Measurements from ENCODE around the gene FOXL2. TPM values are rescaled to one million over a fixed set of nuclear protein-coding genes. Genes with fewer than 3 reads are reported as not detected.

The FOXL2 gene
- total RNA-seq (ENCODE audit: insufficient read depth, low replicate concordance): 5.3 TPM

DNA sequence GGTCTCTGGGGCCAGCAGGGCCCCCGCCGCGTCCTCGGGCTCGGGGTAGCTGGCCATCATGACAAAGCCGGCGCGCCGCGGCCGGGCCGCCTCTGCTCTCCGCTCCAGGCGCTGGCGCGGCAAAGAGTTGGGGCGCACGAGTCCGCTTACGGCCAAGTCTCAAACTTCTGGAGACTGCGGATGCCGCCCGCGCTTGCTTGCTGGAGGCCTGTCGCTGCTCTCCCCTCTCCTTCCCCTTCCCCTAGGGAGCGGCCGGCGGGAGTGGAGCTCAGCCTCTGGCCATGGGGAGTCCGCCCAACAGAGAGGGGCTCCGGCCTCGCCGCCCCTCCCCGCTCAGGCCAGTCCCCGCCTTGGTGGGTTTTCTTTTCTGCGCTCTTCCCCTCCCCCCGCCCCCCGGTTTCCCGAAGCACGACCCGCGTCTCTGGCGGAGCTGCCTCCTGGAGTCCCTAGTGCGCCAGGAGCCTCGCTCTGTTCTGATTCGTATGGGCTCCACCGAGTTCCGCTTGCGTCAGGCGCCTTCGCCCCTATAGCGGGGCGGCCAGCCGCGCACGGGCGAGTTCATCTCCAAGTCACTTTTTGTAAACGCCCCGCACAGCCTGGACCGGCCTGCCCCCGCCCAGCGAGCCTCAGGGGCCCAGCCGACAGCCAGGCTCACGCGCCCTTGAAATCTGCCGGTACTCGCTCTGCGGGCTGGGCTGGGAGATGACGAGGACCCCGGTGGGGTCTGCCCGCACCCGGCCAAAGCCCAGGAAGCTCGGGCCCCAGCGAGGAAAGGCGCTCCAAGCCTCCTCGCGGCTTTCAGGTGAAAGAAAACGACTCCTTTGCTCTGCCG lies at the start of gene FOXL2, which contains the start of gene FOXL2NB:
FOXL2 (minus strand) TSS at position 475 of the 832 bp plus-strand sequence; CDS start at position 60, 415 bp downstream.
FOXL2NB (plus strand) TSS at position 555 of the 832 bp plus-strand sequence; CDS start at position 703, 148 bp downstream.
- DNase-seq (ENCODE audit: low spot score): no peak

DNA sequence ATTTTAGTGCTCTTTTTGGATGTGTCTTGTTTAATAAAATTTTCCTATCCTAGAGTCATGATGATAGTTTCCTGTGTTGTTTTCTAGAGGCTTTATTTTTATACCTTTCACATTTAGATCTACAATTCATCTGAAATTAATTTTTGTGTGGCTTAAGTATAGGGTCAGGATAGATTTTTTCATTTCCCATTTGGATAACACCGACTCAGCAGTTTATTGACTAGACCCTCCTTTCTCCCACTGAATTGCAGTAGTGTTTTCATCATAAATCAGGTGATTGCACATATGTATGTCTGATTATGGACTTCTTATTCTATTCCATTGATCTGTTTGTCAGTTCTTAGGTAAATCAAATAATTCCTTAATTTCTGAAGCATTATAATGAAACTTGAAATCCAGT lies 48.8 kb upstream of the FOXL2 start:
- DNase-seq (ENCODE audit: low spot score): no peak

DNA sequence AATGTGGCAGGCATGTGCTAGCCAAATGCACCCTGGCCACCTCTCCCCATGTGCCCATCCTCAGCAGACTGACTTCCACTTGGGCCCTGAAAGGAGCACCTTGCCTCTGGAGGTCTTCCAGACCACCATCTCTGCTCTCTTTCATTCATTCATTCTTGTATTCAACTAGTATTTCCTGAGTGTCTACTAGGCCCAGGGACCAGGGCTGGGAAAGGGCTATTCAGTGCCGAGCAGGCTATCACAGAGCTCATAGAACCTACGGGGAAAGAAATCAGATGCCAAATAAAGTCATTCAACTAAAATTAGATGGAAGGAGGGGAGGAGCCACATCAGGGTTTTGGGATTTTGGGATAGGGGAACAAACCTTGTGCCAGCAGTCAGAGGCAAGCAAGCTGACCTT lies 40.2 kb upstream of the FOXL2 start:
- no peak for DNase-seq (ENCODE audit: low spot score)

DNA sequence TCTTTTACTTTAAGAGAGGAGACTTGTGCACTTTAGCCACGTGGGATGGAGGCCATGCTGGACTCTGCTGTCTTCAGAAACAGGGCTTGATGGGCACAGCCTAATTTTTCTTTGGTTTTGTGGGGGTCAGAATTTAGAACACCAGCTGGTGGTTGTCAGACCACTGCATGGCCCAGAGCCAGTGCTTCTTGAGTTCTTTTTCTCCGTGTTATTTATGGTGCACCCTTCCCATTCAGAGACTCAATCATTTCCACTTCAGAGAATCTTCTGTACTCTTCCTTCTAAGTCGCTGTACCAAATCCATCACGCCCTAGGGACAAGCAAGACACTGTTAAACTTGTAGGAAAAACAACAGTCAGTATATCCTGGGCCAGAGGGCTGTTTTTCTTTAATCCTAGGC lies 39.0 kb upstream of the FOXL2 start:
- no peak for DNase-seq (ENCODE audit: low spot score)

DNA sequence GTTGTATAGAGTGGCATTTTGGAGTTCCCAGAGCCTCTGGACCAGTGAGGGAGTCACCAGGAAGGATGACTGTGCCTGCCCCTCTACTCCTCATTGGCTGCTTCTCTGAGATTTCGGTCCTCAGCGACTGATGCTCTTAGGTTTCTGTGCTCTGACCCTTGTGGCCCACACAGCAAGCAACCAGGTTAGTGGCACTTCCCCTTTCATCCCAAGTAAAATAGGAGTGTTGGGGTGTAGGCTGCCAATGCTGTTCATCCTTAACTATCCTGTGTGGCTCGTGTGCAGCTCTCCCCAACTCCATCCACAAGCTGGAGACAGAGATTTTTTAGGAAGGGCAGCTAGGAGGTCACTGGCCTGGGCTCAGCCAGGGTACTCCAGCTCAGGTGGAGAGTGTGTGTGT lies 37.9 kb upstream of the FOXL2 start:
- DNase-seq (ENCODE audit: low spot score): no peak

DNA sequence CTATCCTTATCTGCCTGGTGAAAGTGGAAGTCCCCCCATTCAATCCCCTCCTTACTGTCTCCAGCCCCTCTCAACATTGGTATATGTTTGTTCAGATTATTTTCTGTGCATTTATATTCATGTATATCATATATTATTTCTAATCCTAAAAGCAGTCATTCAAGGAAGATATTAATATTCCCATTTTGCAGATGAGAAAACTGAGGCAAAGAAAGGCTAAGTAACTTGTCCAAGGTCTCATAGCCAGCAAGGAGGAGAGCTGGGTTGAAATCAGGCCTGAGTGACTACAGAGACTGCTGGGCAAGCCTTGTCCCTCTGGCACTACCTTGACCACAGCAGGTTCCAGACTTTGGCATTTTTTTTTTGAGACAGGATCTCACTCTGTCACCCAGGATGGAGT lies 29.1 kb upstream of the FOXL2 start:
- no peak for DNase-seq (ENCODE audit: low spot score)

DNA sequence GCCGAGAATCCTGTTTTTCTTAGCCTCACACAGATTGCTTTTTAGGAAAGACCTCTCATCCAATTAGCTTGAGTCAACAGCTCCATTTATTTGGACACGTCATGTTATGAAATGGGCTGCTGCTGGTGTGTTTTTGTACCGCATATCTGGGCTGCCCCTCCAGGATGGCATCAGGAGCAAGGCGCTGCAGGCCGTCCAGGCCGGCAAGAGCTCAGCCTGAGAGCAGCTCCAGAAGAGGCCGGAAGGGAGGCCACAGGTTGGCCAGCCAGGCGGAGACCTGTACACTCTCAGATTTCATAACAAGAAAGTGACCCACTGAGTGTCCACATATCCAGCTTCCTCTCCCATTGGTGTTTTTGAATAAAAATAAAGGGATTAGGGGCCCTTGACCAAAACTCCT lies 28.4 kb upstream of the FOXL2 start:
- DNase-seq (ENCODE audit: low spot score): no peak

GRCh38 chr3:138974462-138974861 lies 27.5 kb upstream of the FOXL2 start:
- DNase-seq (ENCODE audit: low spot score): no peak

DNA sequence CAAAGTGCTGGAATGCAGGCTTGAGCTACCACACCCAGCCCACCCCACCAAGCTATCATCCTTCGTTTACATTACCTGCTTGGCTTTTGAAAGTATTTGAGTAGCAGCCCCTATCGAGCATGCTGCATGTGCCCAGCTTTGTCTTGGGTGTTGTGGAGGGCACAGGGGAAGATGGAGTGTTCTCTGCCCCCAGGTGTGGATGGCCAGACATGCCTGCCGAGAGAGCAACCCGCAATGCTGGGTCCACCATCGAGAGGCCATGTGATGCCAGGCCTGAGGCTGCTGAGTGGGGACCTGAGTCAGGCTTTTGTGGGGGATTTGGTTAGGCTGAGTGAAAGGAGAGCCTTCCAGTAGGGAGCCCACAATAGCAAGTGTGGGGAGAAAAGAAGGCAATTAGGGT lies 26.0 kb upstream of the FOXL2 start:
- no peak for DNase-seq (ENCODE audit: low spot score)

GRCh38 chr3:138971766-138972320 lies 24.9 kb upstream of the FOXL2 start:
- DNase-seq (ENCODE audit: low spot score): no peak

GRCh38 chr3:138964923-138965322 lies 18.0 kb upstream of the FOXL2 start:
- DNase-seq (ENCODE audit: low spot score): no peak

- DNase-seq (ENCODE audit: low spot score): no peak
These were observed 17.3 kb upstream of the FOXL2 start for GRCh38 chr3:138964264-138964663.

DNA sequence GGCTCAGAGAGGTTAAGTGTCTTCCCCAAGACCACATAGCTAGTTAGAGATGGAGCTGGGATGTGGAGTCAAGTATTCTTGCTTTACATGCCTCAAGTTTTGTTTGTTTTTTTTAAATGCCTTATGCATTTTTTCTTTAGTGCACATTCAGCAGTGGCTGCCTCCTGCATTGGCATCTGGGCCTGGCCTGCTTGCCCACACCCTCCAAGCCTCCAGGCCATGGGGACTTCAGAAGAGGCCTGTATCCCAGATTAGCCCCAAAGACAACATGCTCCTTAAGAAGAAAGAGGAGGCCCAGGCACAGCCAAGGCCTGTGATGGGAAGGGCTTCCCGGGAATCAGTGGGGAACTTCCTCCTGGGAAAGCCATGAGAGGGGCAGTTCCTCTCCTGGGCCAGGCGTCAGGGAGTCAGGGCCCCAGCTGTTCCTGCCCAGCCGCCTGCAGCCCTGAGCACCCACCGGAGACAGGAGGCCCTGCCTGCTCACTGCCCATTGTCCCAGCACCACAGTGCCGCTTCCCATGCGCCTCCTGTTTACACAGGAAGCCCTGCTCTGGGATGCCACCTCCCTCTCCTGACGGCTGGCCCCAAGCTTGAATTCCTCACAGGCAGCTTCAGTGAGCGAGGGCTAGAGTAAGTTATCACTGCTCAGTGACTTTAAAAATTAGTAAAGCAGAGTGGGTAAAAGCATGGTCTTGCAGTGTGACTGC lies 16.1 kb upstream of the FOXL2 start:
- no peak for DNase-seq (ENCODE audit: low spot score)

GRCh38 chr3:138960417-138960852 lies 13.5 kb upstream of the FOXL2 start:
- DNase-seq (ENCODE audit: low spot score): no peak

DNA sequence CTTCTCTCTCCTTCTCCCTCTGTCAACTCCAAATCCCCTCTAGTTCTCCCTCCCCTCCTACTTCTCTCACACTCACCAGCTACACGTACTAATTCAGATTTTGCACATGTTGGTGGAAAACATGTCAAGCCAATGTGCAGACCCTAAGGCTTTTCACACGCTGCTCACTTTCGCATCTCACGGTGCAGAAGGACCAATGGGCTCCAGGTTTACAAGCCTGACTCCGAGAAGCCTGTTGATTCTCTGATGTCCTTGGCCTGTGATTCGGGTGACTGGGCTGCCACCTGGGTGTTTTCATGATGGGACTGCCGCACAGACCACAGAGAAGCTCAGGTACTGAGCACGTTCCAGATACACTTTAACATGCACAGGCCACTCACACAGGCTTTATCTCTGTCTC lies 3.8 kb upstream of the FOXL2 start:
- no peak for DNase-seq (ENCODE audit: low spot score)

DNA sequence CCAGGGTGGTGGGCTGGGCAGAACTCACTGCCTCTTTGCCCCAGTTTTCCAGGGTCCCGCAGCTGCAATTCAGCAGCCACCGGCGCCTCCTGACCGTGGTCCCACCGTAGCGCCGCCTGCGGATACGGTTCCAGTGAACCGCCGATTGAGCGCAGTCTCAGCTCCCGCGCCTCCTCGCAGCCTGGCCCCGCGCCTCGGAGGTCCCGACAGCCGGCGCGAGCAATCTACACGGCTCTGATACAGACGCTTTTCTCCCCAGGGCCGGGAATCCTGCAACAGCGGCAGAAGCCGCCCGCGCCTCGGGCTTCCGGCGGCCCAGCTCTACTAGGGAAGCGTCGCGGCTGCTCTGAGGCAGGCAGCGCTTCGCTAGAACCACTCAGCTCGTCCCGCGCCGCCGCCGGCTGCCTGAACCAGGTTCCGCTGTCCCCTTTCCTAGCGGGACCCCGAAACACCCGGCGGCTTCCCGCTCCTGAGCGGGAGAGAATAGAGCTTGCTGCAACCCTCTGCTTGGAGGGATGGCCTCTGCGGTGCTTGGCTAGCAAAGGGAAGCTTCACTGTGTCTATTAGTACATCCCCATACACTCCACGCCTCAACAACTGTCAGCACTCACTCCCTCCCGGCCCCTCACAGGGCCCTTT lies 3.2 kb upstream of the FOXL2 start:
- peak; percentile 35 for DNase-seq (ENCODE audit: low spot score)

DNA sequence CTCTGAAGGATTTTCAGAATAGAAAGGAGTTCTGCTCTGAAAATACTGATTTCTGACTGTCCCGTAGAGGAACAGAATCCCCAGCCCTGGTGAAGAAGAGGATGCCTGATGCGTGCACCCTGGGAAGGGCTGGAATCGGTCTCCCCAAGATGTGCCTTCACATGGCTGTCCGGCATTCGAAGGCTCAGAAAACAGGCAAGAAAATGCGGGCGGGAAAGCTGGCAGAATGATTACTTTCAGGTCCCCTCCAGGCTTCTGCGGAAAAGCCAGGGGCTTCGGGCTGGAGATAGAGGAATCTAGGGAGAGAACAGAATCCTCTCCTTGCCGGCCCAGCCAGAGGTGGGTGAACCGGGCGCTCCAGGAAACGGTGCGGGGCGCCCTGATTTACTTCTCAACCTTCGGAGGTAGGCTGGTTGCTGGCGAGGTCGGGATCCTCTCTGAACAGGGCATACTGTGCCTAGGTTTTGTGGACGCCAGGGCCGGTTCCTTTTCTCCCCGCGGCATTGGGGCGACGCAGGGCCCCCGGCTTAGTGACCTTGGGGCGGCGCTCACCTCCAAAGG lies 2.6 kb upstream of the FOXL2 start:
- no peak for DNase-seq (ENCODE audit: low spot score)

DNA sequence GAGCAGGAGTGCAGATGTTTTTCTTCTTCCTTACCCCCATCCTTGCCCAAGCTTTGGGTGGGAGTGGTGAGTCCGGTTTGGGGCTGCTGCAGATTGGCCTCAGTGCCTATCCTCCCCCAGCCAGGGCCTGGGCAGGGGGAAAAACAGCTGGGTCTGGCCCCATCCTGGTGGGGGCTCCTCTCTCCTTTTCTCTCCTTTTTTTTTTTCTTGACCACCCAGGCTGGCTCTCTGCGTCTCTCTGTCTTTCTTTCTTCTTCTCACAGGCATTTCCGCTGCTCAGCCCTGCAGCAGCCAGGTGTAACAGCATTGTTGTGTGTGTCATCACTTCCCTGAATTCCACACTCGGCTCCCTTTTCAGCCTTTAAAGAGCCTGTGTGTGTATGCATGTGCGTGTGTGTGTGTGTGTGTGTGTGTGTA lies 2.1 kb upstream of the FOXL2 start:
- no peak for DNase-seq (ENCODE audit: low spot score)

DNA sequence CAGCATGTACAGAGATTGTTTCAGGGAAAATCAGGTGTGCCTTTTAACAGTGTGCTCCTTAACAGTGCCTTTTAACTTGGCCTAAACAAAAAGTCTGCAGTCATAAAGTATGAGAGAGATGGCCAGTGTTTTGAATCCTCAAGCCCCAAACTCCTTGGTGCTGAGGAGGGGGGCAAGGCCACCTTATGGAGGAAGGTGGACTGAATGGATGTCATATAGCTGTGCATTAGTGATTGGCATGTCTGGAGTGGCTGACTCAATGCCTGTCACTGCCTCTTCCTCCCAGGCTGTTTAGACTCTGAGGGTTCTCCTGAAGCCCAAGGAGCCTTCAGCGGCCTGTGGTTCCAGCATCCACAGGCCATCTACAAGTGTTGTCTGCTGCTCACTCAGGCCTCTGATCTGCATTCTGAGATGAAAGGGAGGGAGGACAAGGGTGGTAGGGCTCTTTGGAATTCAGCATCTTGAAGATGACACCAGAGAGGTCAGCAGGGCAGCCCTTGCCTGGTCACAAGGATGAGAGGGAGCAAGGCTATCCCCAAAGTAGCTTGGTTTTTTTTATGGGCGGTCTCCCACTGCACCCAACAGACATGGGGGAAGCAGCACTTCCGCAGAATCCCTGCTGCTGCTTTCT lies 1.5 kb upstream of the FOXL2 start:
- no peak for DNase-seq (ENCODE audit: low spot score)

GRCh38 chr3:138947495-138948121 lies 671 bp upstream of the FOXL2 start:
- no peak for DNase-seq (ENCODE audit: low spot score)

All from umbilical cord (tissue), 2 donors.